Gastrocnemius medialis (tissue), 4 donors: ENCODE measurements around the gene NT5C1B.

Experiments used
- CTCF ChIP-seq, 5 experiments: fragments of 450-650 bp in 3 of 5; fragments of 200-600 bp in 2 of 5; sonication (generic) in 2 of 5; IDR thresholded peaks in 4 of 5; conservative IDR thresholded peaks in 1 of 5; 1 replicate in 4 of 5; 2 replicates in 1 of 5; pipeline ENCODE4 v1.5.1; 2016 to 2019; ENCODE audit warnings: antibody characterized with exemption in 5 of 5, mild to moderate bottlenecking in 3 of 5, moderate library complexity in 3 of 5
- POLR2A ChIP-seq, 2 donors: fragments of 450-650 bp; IDR thresholded peaks; one replicate each; pipeline ENCODE4 v1.6.1; 2017; ENCODE audit warnings: antibody characterized with exemption in 2 of 2, mild to moderate bottlenecking in 2 of 2, moderate library complexity in 2 of 2

DNA sequence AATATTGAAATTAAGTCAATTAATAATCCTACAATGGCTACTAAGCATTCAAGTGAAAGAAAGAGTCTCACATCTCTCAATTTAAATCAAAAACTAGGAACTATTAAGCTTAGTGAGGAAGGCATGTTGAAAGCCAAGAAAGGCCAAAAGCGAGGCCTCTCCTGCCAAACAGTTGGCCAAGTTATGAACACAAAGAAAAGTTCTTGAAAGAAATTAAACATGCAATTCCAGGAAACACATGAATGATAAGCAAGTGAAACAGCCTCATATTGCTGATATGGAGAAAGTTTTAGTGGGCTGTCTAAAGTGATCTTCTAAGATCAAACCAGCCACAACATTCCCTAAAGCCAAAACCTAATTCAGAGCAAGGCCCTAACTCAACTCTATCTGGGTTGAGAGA lies 40.7 kb downstream of the NT5C1B start:
- no peak for TF ChIP-seq CTCF (IDR thresholded peaks at IDR 0.05 in 4 of 5, conservative IDR thresholded peaks at IDR 0.05 in 1 of 5)
- TF ChIP-seq POLR2A (IDR thresholded peaks at IDR 0.05) = no peak
